Esophagus muscularis mucosa (tissue), 4 donors: ENCODE data around the gene ALAD. TPM values are rescaled to one million over a fixed set of nuclear protein-coding genes. Genes with fewer than 3 reads are reported as not detected.

Experiments
- DNase-seq: peaks from one replicate; pipeline ENCODE4 v3.0.0-alpha.2; 2017; ENCODE audit errors: extremely low spot score
- H3K27ac ChIP-seq, 4 donors: fragments of 200-600 bp; sonication (generic); replicated peaks in 1 of 4; 1 replicate in 3 of 4; 2 replicates in 1 of 4; pipeline ENCODE4 v1.5.1; 2016 to 2019; ENCODE audit warnings: mild to moderate bottlenecking in 1 of 4
- H3K27me3 ChIP-seq, 4 donors: fragments of 200-600 bp; sonication (generic); one replicate each; pipeline versions ENCODE4 v1.5.1 to v1.6.0; 2016 to 2019
- H3K36me3 ChIP-seq, 4 donors: fragments of 200-600 bp; sonication (generic); one replicate each; pipeline ENCODE4 v1.5.1; 2016 to 2019
- H3K4me1 ChIP-seq, 4 donors: fragments of 200-600 bp; sonication (generic); one replicate each; pipeline ENCODE4 v1.5.1; 2016 to 2019
- H3K4me3 ChIP-seq, 4 donors: fragments of 200-600 bp; sonication (generic); 1 replicate in 2 of 4; 2 replicates in 2 of 4; pipeline ENCODE4 v1.5.1; 2016 to 2019; ENCODE audit warnings: mild to moderate bottlenecking in 4 of 4, moderate library complexity in 1 of 4
- H3K9me3 ChIP-seq, 4 donors: fragments of 200-600 bp; sonication (generic); 1 replicate in 3 of 4; 2 replicates in 1 of 4; pipeline ENCODE4 v1.5.1; 2016 to 2019
- EP300 ChIP-seq: sonication (generic); formaldehyde crosslinking; IDR thresholded peaks from one replicate; pipeline ENCODE4 v1.6.1; 2017; ENCODE audit warnings: antibody characterized with exemption
- POLR2A ChIP-seq: fragments of 450-650 bp; IDR thresholded peaks from one replicate; pipeline ENCODE4 v1.6.1; 2017; ENCODE audit warnings: antibody characterized with exemption, moderate library complexity, mild to moderate bottlenecking, low read depth
- POLR2AphosphoS5 ChIP-seq, 2 donors: sonication (generic); formaldehyde crosslinking; IDR thresholded peaks; one replicate each; pipeline ENCODE4 v1.6.1; 2017; ENCODE audit warnings: antibody characterized with exemption in 2 of 2
- WGBS: methylation state at CpG from one replicate; pipeline ENCODE4 v1.1.5; 2018; 5-methylcytosine and 5-hydroxymethylcytosine counted together
- intact Hi-C: fragments of 100-400 bp; cut with DNase I; formaldehyde crosslinking; loops from one replicate; pipeline ENCODE4 v1.15.1; 2023
- total RNA-seq, 4 donors: library from RNA; depleted of rRNA; stranded (reverse); fragments of >200 nt; gene quantifications; one replicate each; pipeline versions ENCODE4 v1.1.0 to v1.2.1, GENCODE V29; 2016
- TF ChIP-seq, protein P1 (sequence below), 3 experiments: fragments of 200-600 bp in 2 of 3; fragments of 450-650 bp in 1 of 3; sonication (generic) in 2 of 3; IDR thresholded peaks; one replicate each; pipeline ENCODE4 v1.5.1; 2017 to 2019; ENCODE audit warnings: antibody characterized with exemption in 3 of 3, mild to moderate bottlenecking in 2 of 3, moderate library complexity in 1 of 3

ALAD gene
- total RNA-seq, 4 donors from 2014 or later: 18.2 to 31.1 (median 28.6) TPM

- intact Hi-C loops: no loop called here
- H3K36me3 ChIP-seq: no peaks in the 10 kb centered on the region
- 100% methylated on average over 1 of the region's 1 CpG for WGBS
- no peak overlapping the region for H3K27ac ChIP-seq
- DNase-seq: no peak
- H3K4me1 ChIP-seq: no peaks in the 10 kb centered on the region
- no peaks in the 10 kb centered on the region for H3K27me3 ChIP-seq
- H3K9me3 ChIP-seq: no peaks in the 10 kb centered on the region
- H3K4me3 ChIP-seq: no peak overlapping the region
- TF ChIP-seq POLR2A: no peak
- TF ChIP-seq EP300: no peak
- no peak for TF ChIP-seq POLR2AphosphoS5 (IDR thresholded peaks at IDR 0.05)
- TF ChIP-seq, protein P1, sequence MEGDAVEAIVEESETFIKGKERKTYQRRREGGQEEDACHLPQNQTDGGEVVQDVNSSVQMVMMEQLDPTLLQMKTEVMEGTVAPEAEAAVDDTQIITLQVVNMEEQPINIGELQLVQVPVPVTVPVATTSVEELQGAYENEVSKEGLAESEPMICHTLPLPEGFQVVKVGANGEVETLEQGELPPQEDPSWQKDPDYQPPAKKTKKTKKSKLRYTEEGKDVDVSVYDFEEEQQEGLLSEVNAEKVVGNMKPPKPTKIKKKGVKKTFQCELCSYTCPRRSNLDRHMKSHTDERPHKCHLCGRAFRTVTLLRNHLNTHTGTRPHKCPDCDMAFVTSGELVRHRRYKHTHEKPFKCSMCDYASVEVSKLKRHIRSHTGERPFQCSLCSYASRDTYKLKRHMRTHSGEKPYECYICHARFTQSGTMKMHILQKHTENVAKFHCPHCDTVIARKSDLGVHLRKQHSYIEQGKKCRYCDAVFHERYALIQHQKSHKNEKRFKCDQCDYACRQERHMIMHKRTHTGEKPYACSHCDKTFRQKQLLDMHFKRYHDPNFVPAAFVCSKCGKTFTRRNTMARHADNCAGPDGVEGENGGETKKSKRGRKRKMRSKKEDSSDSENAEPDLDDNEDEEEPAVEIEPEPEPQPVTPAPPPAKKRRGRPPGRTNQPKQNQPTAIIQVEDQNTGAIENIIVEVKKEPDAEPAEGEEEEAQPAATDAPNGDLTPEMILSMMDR (IDR thresholded peaks at IDR 0.05): no peak
Observed at GRCh38 chr9:113426701-113427100, 25.6 kb upstream of the ALAD start.

DNA sequence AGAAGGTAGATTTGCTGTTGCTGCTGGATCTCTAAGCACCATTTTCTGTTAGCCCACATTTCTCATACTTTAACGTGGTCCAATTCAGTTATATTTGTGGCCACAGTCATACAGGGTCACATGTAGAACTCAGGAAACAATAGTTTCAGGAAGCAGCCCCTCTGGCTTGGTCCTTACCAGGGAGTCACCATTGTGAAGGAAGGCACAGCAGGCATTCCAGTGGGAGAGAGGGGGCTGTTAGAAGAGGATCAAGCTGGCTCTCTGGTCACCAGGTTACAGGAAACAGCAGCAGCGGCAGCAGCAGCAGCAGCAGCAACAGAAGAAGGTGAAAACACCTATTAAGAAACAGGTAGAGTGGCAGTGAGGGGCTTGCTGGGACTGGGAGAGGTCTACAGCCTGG, 24.0 kb upstream of the ALAD start:
- intact Hi-C loops: no loop called here
- H3K27ac ChIP-seq: no peak overlapping the region
- H3K36me3 ChIP-seq: no peaks in the 10 kb centered on the region
- WGBS: 43% methylated on average over 2 of the region's 2 CpGs
- H3K4me1 ChIP-seq: no peaks in the 10 kb centered on the region
- H3K9me3 ChIP-seq: no peaks in the 10 kb centered on the region
- no peak for TF ChIP-seq POLR2AphosphoS5 (IDR thresholded peaks at IDR 0.05)
- TF ChIP-seq POLR2A: no peak
- no peak for TF ChIP-seq EP300
- TF ChIP-seq, protein P1 (IDR thresholded peaks at IDR 0.05): no peak
- no peak for DNase-seq
- H3K27me3 ChIP-seq: no peaks in the 10 kb centered on the region
- H3K4me3 ChIP-seq: no peak overlapping the region

DNA sequence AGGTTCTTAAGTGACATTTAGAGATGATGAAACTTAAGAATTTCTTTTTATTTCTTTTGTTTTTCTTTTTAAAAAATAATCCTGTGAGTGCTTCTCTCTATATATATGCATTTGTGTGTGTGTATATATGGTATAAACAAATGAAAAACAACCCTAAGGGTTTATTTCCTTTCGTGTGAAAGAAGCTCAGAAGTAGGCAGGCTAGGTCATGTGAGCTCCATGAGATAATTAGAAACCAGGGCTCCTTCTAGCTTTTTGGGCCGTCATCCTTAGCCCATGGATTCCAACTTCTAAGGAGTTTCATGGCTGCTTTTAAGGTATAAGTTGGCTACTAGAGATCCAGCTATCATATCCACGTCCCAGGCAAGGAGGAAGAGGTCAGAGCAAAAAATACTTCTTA, 20.6 kb upstream of the ALAD start:
- Histone ChIP-seq H3K27me3 (no peaks in the 10 kb centered on the region), H3K36me3 (no peaks in the 10 kb centered on the region), H3K27ac (no peak overlapping the region), H3K4me1 (no peaks in the 10 kb centered on the region), H3K9me3 (no peaks in the 10 kb centered on the region), H3K4me3 (no peak overlapping the region)
- WGBS: 72% methylated on average over 3 of the region's 3 CpGs
- no peak for DNase-seq
- intact Hi-C loops: no loop called here
- TF ChIP-seq, protein P1 (IDR thresholded peaks at IDR 0.05): no peak
- no peak for TF ChIP-seq POLR2A
- no peak for TF ChIP-seq POLR2AphosphoS5 (IDR thresholded peaks at IDR 0.05)
- no peak for TF ChIP-seq EP300

- DNase-seq: no peak
- TF ChIP-seq POLR2AphosphoS5 (IDR thresholded peaks at IDR 0.05): no peak
- no peak for TF ChIP-seq EP300
- TF ChIP-seq POLR2A: no peak
- TF ChIP-seq, protein P1 (IDR thresholded peaks at IDR 0.05): no peak
- intact Hi-C loops: no loop called here
- WGBS: 79% methylated on average over 4 of the region's 4 CpGs
- H3K4me1 ChIP-seq: no peaks in the 10 kb centered on the region
- H3K4me3 ChIP-seq: no peak overlapping the region
- H3K27me3 ChIP-seq: no peaks in the 10 kb centered on the region
- no peaks in the 10 kb centered on the region for H3K9me3 ChIP-seq
- no peaks in the 10 kb centered on the region for H3K36me3 ChIP-seq
- H3K27ac ChIP-seq: no peak overlapping the region
Observed at GRCh38 chr9:113417370-113417769, 16.3 kb upstream of the ALAD start.

DNA sequence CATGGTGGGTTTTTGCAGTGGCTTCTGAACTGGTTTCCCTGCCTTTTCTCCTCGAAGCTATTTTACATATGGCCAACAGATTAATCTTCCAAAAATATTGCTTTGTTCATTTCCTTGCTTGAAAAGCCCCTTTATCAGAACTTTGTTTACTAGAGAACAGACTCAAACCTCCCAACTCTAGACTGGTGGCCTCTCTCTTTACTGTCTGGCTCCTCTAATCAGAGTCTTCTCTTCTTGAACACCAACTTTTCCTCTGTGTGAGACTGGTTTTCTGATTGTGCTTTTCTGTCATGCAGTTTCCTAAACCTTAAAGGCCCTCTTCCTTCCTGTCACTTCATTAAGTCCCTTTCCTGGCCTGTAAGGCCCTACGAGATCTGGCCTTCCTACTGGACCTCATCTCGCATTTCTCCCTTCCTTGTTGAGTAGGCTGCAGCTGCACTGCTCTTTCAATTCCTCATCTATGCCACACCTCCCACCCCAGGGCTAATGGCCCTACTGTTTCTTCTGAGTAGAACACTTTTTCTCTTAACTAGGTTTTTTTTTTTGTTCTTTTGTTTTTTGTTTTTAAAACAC, 15.2 kb upstream of the ALAD start:
- H3K4me1 ChIP-seq: peaks cover 0 to 6% (median 5%) of the 10 kb centered on the region in 4 donors
- H3K9me3 ChIP-seq: no peaks in the 10 kb centered on the region
- no peak for DNase-seq
- no peak overlapping the region for H3K4me3 ChIP-seq
- H3K27ac ChIP-seq: no peak overlapping the region
- no peaks in the 10 kb centered on the region for H3K27me3 ChIP-seq
- no peak for TF ChIP-seq POLR2A
- TF ChIP-seq, protein P1 (IDR thresholded peaks at IDR 0.05): no peak
- TF ChIP-seq POLR2AphosphoS5 (IDR thresholded peaks at IDR 0.05): no peak
- TF ChIP-seq EP300: no peak
- WGBS: 72% methylated on average over 3 of the region's 3 CpGs
- intact Hi-C loops: no loop called here
- no peaks in the 10 kb centered on the region for H3K36me3 ChIP-seq
